Measurements from ENCODE around the gene SLC38A2. TPM values are rescaled to one million over a fixed set of nuclear protein-coding genes. Genes with fewer than 3 reads are reported as not detected.

The SLC38A2 gene
- total and polyA plus RNA-seq, 2 experiments from 2014 or later = 181 to 718 TPM

GRCh38 chr12:46354802-46355199, 17.8 kb downstream of the SLC38A2 start (continued):
- TF ChIP-seq, protein P1, sequence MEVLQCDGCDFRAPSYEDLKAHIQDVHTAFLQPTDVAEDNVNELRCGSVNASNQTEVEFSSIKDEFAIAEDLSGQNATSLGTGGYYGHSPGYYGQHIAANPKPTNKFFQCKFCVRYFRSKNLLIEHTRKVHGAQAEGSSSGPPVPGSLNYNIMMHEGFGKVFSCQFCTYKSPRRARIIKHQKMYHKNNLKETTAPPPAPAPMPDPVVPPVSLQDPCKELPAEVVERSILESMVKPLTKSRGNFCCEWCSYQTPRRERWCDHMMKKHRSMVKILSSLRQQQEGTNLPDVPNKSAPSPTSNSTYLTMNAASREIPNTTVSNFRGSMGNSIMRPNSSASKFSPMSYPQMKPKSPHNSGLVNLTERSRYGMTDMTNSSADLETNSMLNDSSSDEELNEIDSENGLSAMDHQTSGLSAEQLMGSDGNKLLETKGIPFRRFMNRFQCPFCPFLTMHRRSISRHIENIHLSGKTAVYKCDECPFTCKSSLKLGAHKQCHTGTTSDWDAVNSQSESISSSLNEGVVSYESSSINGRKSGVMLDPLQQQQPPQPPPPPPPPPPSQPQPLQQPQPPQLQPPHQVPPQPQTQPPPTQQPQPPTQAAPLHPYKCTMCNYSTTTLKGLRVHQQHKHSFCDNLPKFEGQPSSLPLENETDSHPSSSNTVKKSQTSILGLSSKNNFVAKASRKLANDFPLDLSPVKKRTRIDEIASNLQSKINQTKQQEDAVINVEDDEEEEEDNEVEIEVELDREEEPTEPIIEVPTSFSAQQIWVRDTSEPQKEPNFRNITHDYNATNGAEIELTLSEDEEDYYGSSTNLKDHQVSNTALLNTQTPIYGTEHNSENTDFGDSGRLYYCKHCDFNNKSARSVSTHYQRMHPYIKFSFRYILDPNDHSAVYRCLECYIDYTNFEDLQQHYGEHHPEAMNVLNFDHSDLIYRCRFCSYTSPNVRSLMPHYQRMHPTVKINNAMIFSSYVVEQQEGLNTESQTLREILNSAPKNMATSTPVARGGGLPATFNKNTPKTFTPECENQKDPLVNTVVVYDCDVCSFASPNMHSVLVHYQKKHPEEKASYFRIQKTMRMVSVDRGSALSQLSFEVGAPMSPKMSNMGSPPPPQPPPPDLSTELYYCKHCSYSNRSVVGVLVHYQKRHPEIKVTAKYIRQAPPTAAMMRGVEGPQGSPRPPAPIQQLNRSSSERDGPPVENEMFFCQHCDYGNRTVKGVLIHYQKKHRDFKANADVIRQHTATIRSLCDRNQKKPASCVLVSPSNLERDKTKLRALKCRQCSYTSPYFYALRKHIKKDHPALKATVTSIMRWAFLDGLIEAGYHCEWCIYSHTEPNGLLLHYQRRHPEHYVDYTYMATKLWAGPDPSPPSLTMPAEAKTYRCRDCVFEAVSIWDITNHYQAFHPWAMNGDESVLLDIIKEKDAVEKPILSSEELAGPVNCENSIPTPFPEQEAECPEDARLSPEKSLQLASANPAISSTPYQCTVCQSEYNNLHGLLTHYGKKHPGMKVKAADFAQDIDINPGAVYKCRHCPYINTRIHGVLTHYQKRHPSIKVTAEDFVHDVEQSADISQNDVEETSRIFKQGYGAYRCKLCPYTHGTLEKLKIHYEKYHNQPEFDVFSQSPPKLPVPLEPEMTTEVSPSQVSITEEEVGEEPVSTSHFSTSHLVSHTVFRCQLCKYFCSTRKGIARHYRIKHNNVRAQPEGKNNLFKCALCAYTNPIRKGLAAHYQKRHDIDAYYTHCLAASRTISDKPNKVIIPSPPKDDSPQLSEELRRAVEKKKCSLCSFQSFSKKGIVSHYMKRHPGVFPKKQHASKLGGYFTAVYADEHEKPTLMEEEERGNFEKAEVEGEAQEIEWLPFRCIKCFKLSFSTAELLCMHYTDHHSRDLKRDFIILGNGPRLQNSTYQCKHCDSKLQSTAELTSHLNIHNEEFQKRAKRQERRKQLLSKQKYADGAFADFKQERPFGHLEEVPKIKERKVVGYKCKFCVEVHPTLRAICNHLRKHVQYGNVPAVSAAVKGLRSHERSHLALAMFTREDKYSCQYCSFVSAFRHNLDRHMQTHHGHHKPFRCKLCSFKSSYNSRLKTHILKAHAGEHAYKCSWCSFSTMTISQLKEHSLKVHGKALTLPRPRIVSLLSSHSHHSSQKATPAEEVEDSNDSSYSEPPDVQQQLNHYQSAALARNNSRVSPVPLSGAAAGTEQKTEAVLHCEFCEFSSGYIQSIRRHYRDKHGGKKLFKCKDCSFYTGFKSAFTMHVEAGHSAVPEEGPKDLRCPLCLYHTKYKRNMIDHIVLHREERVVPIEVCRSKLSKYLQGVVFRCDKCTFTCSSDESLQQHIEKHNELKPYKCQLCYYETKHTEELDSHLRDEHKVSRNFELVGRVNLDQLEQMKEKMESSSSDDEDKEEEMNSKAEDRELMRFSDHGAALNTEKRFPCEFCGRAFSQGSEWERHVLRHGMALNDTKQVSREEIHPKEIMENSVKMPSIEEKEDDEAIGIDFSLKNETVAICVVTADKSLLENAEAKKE (CRISPR knock-in tag; IDR thresholded peaks at IDR 0.05) = no peak
- TF ChIP-seq ETS1 (IDR thresholded peaks at IDR 0.05) = no peak

GRCh38 chr12:46354111-46354801, 18.3 kb downstream of the SLC38A2 start:
- Histone ChIP-seq H3K27me3 (ENCODE audit: insufficient read depth) (no peaks in the 10 kb centered on the region), H3K27ac (ENCODE audit: low read depth) (no peak overlapping the region), H3K4me3 (no peak overlapping the region), H4K20me1 (replicated peaks; ENCODE audit: insufficient read depth) (no peaks in the 10 kb centered on the region), H3K4me2 (no peak overlapping the region), H2AFZ (no peak overlapping the region), H3F3A (replicated peaks; ENCODE audit: low read depth) (no peaks in the 10 kb centered on the region; the same call in 1 of the 2 replicates), H3K36me3 (ENCODE audit: insufficient read depth) (no peaks in the 10 kb centered on the region; the same call in 1 of the 2 replicates), H3K9me2 (ENCODE audit: insufficient read depth) (no peaks in the 10 kb centered on the region), H3K4me1 (ENCODE audit: insufficient read depth) (no peaks in the 10 kb centered on the region), H3K79me2 (replicated peaks; ENCODE audit: insufficient read depth) (no peaks in the 10 kb centered on the region)
- H3K27ac Mint-ChIP-seq = no peak overlapping the region
- TF ChIP-seq, protein P2, sequence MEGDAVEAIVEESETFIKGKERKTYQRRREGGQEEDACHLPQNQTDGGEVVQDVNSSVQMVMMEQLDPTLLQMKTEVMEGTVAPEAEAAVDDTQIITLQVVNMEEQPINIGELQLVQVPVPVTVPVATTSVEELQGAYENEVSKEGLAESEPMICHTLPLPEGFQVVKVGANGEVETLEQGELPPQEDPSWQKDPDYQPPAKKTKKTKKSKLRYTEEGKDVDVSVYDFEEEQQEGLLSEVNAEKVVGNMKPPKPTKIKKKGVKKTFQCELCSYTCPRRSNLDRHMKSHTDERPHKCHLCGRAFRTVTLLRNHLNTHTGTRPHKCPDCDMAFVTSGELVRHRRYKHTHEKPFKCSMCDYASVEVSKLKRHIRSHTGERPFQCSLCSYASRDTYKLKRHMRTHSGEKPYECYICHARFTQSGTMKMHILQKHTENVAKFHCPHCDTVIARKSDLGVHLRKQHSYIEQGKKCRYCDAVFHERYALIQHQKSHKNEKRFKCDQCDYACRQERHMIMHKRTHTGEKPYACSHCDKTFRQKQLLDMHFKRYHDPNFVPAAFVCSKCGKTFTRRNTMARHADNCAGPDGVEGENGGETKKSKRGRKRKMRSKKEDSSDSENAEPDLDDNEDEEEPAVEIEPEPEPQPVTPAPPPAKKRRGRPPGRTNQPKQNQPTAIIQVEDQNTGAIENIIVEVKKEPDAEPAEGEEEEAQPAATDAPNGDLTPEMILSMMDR (conservative IDR thresholded peaks at IDR 0.05; ENCODE audit: low read depth in 2 of 2) = peak; percentile 37 to 49; a peak in 3 of 4 replicates
- TF ChIP-seq JUNB (IDR thresholded peaks at IDR 0.05; ENCODE audit: unreplicated experiment) (no peak), STAT1 (IDR thresholded peaks at IDR 0.05; ENCODE audit: unreplicated experiment) (no peak), EZH2 (IDR thresholded peaks at IDR 0.05; ENCODE audit: low read depth, unreplicated experiment) (no peak), REST (IDR thresholded peaks at IDR 0.05; ENCODE audit: unreplicated experiment) (no peak), NANOG (IDR thresholded peaks at IDR 0.05; ENCODE audit: borderline replicate concordance) (no peak)
- peaks cover 7% of the 10 kb centered on the region for H3K27me3 Mint-ChIP-seq (ENCODE audit: insufficient read depth, low read depth, poor library complexity)
- H3K36me3 Mint-ChIP-seq (ENCODE audit: low read depth) = peaks cover 11% of the 10 kb centered on the region; the same call in 2 of the 3 replicates
- H3K4me3 Mint-ChIP-seq = no peak overlapping the region
- peaks cover 12% of the 10 kb centered on the region for H3K4me1 Mint-ChIP-seq
- no peaks in the 10 kb centered on the region for H3K9me3 Mint-ChIP-seq
- ATAC-seq = no peak; the same call in 2 of the 3 replicates
- peak; percentile 46 for DNase-seq (ENCODE audit: low spot score)

Data from GM23338 (cell line).